DMS53 (cell line): ENCODE data around the gene MRPL36.
"Not testable (repeated sequence)": the region's sequence is repeated elsewhere in the genome, so short reads cannot be mapped to it uniquely, and the experiment has no call there.

Experiments used
- DNase-seq: peaks from one replicate; lab custom pipeline; 2025; lab: John Stamatoyannopoulos, UW

Gene MRPL36

GRCh38 chr5:1796371-1797102, 3.1 kb downstream of the MRPL36 start:
- no peak for DNase-seq

GRCh38 chr5:1795931-1796330, 3.7 kb downstream of the MRPL36 start:
- no peak for DNase-seq

GRCh38 chr5:1795506-1795905, 4.1 kb downstream of the MRPL36 start:
- no peak for DNase-seq

- no peak for DNase-seq
Observed at GRCh38 chr5:1794901-1795290, 4.7 kb downstream of the MRPL36 start.

GRCh38 chr5:1793966-1794900, 5.4 kb downstream of the MRPL36 start:
- DNase-seq: no peak

- DNase-seq: no peak
Observed at GRCh38 chr5:1793301-1793740, 6.3 kb downstream of the MRPL36 start.

- no peak for DNase-seq
Observed at GRCh38 chr5:1792842-1793266, 6.8 kb downstream of the MRPL36 start.

- DNase-seq: no peak
Observed at GRCh38 chr5:1791176-1791575, 8.5 kb downstream of the MRPL36 start.

GRCh38 chr5:1789834-1790471, 9.7 kb downstream of the MRPL36 start:
- no peak for DNase-seq

GRCh38 chr5:1789438-1789833, 10.2 kb downstream of the MRPL36 start:
- not testable (repeated sequence) for DNase-seq

GRCh38 chr5:1788828-1789227, 10.8 kb downstream of the MRPL36 start:
- no peak for DNase-seq

- no peak for DNase-seq
Observed at GRCh38 chr5:1788200-1788599, 11.4 kb downstream of the MRPL36 start.

GRCh38 chr5:1787472-1788047, 12.1 kb downstream of the MRPL36 start:
- DNase-seq: no peak

GRCh38 chr5:1786621-1787471, 12.8 kb downstream of the MRPL36 start:
- DNase-seq: no peak

GRCh38 chr5:1785984-1786383, 13.7 kb downstream of the MRPL36 start:
- no peak for DNase-seq

- no peak for DNase-seq
Observed at GRCh38 chr5:1785062-1785461, 14.6 kb downstream of the MRPL36 start.

GRCh38 chr5:1784197-1785050, 15.2 kb downstream of the MRPL36 start:
- no peak for DNase-seq

- no peak for DNase-seq
Observed at GRCh38 chr5:1783216-1783554, 16.5 kb downstream of the MRPL36 start.

GRCh38 chr5:1782385-1783215, 17.0 kb downstream of the MRPL36 start:
- DNase-seq: no peak
